Left lung (tissue), 10 donors: ENCODE results near the gene LAMP5. TPM values are rescaled to one million over a fixed set of nuclear protein-coding genes. Genes with fewer than 3 reads are reported as not detected.

Experiments
- ATAC-seq: fragments of 200-7000 bp; cut with Tn5 transposase; one replicate; pipeline ENCODE4 v1.9.1; 2020; ENCODE audit warnings: moderate library complexity
- DNase-seq, 4 donors: peaks; one replicate each; pipeline ENCODE4 v3.0.0-alpha.2; 2013 to 2020
- H3K27ac ChIP-seq, 2 donors: fragments of 200-600 bp; sonication (generic) in 1 of 2; one replicate each; pipeline versions ENCODE4 v1.5.0 to v1.8.0; 2020 to 2021
- H3K27me3 ChIP-seq, 2 donors: fragments of 200-600 bp; sonication (generic) in 1 of 2; one replicate each; pipeline versions ENCODE4 v1.5.0 to v1.8.0; 2020 to 2021
- H3K36me3 ChIP-seq, 2 donors: fragments of 200-600 bp; sonication (generic) in 1 of 2; one replicate each; pipeline versions ENCODE4 v1.5.0 to v1.8.0; 2020 to 2021
- H3K4me1 ChIP-seq, 2 donors: fragments of 200-600 bp; one replicate each; pipeline ENCODE4 v1.8.0; 2021
- H3K4me3 ChIP-seq, 2 donors: fragments of 200-600 bp; sonication (generic) in 1 of 2; one replicate each; pipeline versions ENCODE4 v1.5.0 to v1.8.0; 2020 to 2021; ENCODE audit warnings: mild to moderate bottlenecking in 1 of 2
- H3K9me3 ChIP-seq, 2 donors: fragments of 200-600 bp; sonication (generic) in 1 of 2; one replicate each; pipeline versions ENCODE4 v1.5.0 to v1.8.0; 2020 to 2021
- intact Hi-C, 2 donors: fragments of 100-400 bp; cut with DNase I; formaldehyde crosslinking; loops; one replicate each; pipeline versions ENCODE4 v1.11.2 to v1.14.2; 2022
- polyA plus RNA-seq, 6 donors: library from polyadenylated mRNA; unstranded; fragments of 120-200 nt; gene quantifications; one replicate each; pipeline ENCODE4 v1.2.1, GENCODE V29; 2013; ENCODE audit not compliant: insufficient read length in 6 of 6
- total RNA-seq, 2 donors: library from RNA; stranded (reverse); fragmentation: NEBNext Ultra II Directional; extraction: Animal tissue kit (Norgen Biotek cat#: 25700); gene quantifications; one replicate each; pipeline ENCODE4 v1.2.1, GENCODE V29; 2021
- TF ChIP-seq, protein P1 (sequence below), 2 donors: fragments of 200-600 bp; sonication (generic) in 1 of 2; IDR thresholded peaks; one replicate each; pipeline versions ENCODE4 v1.5.0 to v1.8.0; 2021; ENCODE audit warnings: antibody characterized with exemption in 2 of 2
- donor health status: DM: no; HTN: yes; CAD: no.
- donor health status: DM: no; HTN: no; CAD: no.

LAMP5 gene
- total and polyA plus RNA-seq, 8 donors, result 0.47 to 5.3 (median 1.9) TPM

- no peak for ATAC-seq
- Histone ChIP-seq H3K9me3 (no peaks in the 10 kb centered on the region), H3K27ac (no peak overlapping the region), H3K27me3 (peaks cover 0 to 10% of the 10 kb centered on the region in 2 donors), H3K4me3 (no peak overlapping the region), H3K4me1 (no peaks in the 10 kb centered on the region), H3K36me3 (no peaks in the 10 kb centered on the region)
- intact Hi-C loops, result no loop called here
- no peak for DNase-seq
- TF ChIP-seq, protein P1, sequence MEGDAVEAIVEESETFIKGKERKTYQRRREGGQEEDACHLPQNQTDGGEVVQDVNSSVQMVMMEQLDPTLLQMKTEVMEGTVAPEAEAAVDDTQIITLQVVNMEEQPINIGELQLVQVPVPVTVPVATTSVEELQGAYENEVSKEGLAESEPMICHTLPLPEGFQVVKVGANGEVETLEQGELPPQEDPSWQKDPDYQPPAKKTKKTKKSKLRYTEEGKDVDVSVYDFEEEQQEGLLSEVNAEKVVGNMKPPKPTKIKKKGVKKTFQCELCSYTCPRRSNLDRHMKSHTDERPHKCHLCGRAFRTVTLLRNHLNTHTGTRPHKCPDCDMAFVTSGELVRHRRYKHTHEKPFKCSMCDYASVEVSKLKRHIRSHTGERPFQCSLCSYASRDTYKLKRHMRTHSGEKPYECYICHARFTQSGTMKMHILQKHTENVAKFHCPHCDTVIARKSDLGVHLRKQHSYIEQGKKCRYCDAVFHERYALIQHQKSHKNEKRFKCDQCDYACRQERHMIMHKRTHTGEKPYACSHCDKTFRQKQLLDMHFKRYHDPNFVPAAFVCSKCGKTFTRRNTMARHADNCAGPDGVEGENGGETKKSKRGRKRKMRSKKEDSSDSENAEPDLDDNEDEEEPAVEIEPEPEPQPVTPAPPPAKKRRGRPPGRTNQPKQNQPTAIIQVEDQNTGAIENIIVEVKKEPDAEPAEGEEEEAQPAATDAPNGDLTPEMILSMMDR (IDR thresholded peaks at IDR 0.05), result no peak
Measured at GRCh38 chr20:9571783-9572182, 57.4 kb downstream of the LAMP5 start.

DNA sequence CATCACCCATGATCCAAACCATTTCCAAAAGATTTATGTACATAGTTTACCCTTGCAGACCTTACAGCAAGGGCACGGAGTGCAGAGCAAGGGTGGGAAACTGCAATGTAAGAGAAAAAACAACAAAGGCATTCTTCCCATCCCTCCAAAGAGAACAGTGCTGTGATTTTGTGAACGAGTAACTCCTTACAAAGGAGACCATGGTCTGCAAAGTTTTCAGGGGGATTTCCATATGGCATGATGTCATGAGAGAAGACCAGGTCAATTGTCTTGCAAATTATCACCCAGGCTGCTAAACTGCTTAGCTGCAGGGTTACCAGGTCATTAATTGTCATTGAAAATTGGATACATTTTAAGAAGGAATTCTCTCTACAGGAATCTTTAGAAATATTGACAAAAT is 58.3 kb downstream of the LAMP5 start:
- Histone ChIP-seq H3K27me3 (peaks cover 0 to 10% of the 10 kb centered on the region in 2 donors), H3K27ac (no peak overlapping the region), H3K9me3 (no peaks in the 10 kb centered on the region), H3K36me3 (no peaks in the 10 kb centered on the region), H3K4me1 (no peaks in the 10 kb centered on the region), H3K4me3 (no peak overlapping the region)
- TF ChIP-seq, protein P1 (IDR thresholded peaks at IDR 0.05), result no peak
- intact Hi-C loops, result no loop called here
- ATAC-seq, result no peak
- DNase-seq, result no peak

- Histone ChIP-seq H3K27ac (no peak overlapping the region), H3K4me1 (no peaks in the 10 kb centered on the region), H3K9me3 (no peaks in the 10 kb centered on the region), H3K27me3 (peaks cover 0 to 10% of the 10 kb centered on the region in 2 donors), H3K36me3 (no peaks in the 10 kb centered on the region), H3K4me3 (no peak overlapping the region)
- TF ChIP-seq, protein P1 (IDR thresholded peaks at IDR 0.05), result no peak
- intact Hi-C loops, result no loop called here
- ATAC-seq, result no peak
- DNase-seq, result no peak
Measured at GRCh38 chr20:9573335-9574151, 59.2 kb downstream of the LAMP5 start.

DNA sequence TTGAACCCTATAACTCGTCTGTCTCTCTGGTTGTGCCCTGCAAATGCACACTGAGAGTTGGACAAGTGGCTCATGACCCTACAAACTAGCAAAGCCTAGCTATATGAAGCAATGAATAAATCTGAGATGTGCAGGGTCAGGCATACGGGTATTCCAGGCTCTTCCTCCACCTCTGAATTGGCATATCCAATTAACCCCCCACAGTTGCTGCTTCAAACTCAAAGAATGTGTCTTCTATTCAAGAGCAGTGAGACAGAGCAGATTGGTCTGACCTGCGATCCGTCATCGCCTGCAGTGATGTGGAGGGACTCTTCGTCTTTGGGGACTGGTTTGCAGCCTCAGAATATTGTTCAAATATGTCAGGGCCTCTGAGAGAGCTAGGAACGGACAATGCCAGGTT is 59.8 kb downstream of the LAMP5 start:
- Histone ChIP-seq H3K27me3 (peaks cover 0 to 10% of the 10 kb centered on the region in 2 donors), H3K36me3 (no peaks in the 10 kb centered on the region), H3K4me1 (no peaks in the 10 kb centered on the region), H3K9me3 (no peaks in the 10 kb centered on the region), H3K4me3 (no peak overlapping the region), H3K27ac (no peak overlapping the region)
- ATAC-seq (no peak), DNase-seq (no peak)
- TF ChIP-seq, protein P1 (IDR thresholded peaks at IDR 0.05), result no peak
- intact Hi-C loops, result no loop called here

DNA sequence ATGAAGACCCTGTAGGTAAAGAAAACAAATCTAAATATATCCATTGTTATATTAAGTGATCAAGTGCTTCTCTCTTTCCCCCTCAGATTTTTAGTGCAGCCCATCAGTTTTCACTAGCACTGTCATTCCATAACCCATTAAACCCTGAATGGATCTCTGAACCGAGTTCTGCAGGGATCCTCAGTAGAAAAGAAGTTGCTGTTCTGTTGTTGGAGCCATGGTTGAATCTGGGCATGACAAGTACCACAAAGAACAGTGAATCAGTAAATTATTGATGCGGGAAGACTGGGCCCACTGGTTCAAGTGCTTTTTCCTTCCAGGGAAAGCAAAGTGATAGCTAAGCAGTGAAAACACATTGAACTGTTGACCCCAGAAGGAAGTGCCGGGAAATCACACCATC is 60.4 kb downstream of the LAMP5 start:
- DNase-seq, result no peak

More for the DNA sequence above, 60.4 kb downstream of the LAMP5 start:
- TF ChIP-seq, protein P1 (IDR thresholded peaks at IDR 0.05), result no peak
- intact Hi-C loops, result no loop called here
- H3K4me1 ChIP-seq, result no peaks in the 10 kb centered on the region
- H3K27ac ChIP-seq, result no peak overlapping the region
- ATAC-seq, result no peak
- H3K4me3 ChIP-seq, result no peak overlapping the region
- no peaks in the 10 kb centered on the region for H3K36me3 ChIP-seq
- peaks cover 0 to 10% of the 10 kb centered on the region in 2 donors for H3K27me3 ChIP-seq
- no peaks in the 10 kb centered on the region for H3K9me3 ChIP-seq
